Karpas-422 (cell line): ENCODE results near the gene PBX1. TPM values are rescaled to one million over a fixed set of nuclear protein-coding genes. Genes with fewer than 3 reads are reported as not detected.
A peak's percentile ranks its signal among the peaks of the same experiment; 100 is the strongest.

Experiments
- DNase-seq: peaks from one replicate; pipeline ENCODE4 v3.0.0-alpha.2; 2015
- H2AFZ ChIP-seq: fragments of 200-600 bp; sonication (generic); 2 replicates; pipeline ENCODE4 v1.6.1; 2014; ENCODE audit warnings: antibody characterized with exemption, low read length, mixed read lengths
- H3K27ac ChIP-seq: fragments of 200-600 bp; sonication (generic); 2 replicates; pipeline ENCODE4 v1.5.1; 2014; ENCODE audit warnings: mild to moderate bottlenecking, low read length, moderate library complexity
- H3K27me3 ChIP-seq: fragments of 200-600 bp; sonication (generic); 2 replicates; pipeline ENCODE4 v1.6.1; 2014; ENCODE audit warnings: low read length, mixed read lengths
- H3K36me3 ChIP-seq: fragments of 200-600 bp; sonication (generic); 2 replicates; pipeline ENCODE4 v1.6.1; 2014; ENCODE audit warnings: low read length, mixed read lengths; ENCODE audit not compliant: insufficient read depth
- H3K4me1 ChIP-seq: fragments of 200-600 bp; sonication (generic); 2 replicates; pipeline ENCODE4 v1.6.1; 2014; ENCODE audit warnings: mild to moderate bottlenecking, low read length, mixed read lengths
- H3K4me2 ChIP-seq: fragments of 200-600 bp; sonication (generic); 2 replicates; pipeline ENCODE4 v1.6.1; 2014; ENCODE audit warnings: low read length, low read depth, mild to moderate bottlenecking; ENCODE audit not compliant: poor library complexity, severe bottlenecking
- H3K4me3 ChIP-seq: fragments of 200-600 bp; sonication (generic); 2 replicates; pipeline ENCODE4 v1.5.1; 2014; ENCODE audit warnings: mild to moderate bottlenecking, antibody characterized with exemption, low read length, mixed read lengths
- H3K79me2 ChIP-seq: fragments of 200-600 bp; sonication (generic); 2 replicates; pipeline ENCODE4 v1.6.1; 2014; ENCODE audit warnings: mild to moderate bottlenecking, low read length, mixed read lengths
- H3K9ac ChIP-seq: fragments of 200-600 bp; sonication (generic); 2 replicates; pipeline ENCODE4 v1.6.0; 2014; ENCODE audit warnings: low read length
- H3K9me2 ChIP-seq: fragments of 200-600 bp; sonication (generic), shearing (Covaris generic); replicated peaks from 2 replicates; pipeline ENCODE4 v1.6.0; 2014; ENCODE audit warnings: mild to moderate bottlenecking, low read length, moderate library complexity; ENCODE audit not compliant: insufficient read depth
- H3K9me3 ChIP-seq: fragments of 300-700, 200-600 bp; sonication (generic); 2 replicates; pipeline ENCODE4 v1.6.1; 2014; ENCODE audit warnings: low read length, mixed read lengths
- H4K20me1 ChIP-seq: fragments of 200-600 bp; sonication (generic); 2 replicates; pipeline ENCODE4 v1.6.1; 2014; ENCODE audit warnings: mild to moderate bottlenecking, antibody characterized with exemption, low read length, low read depth; ENCODE audit not compliant: insufficient read depth
- total RNA-seq: library from RNA; depleted of rRNA; stranded (reverse); fragments of >200 nt; shearing (Covaris generic); gene quantifications from 2 replicates; pipeline ENCODE4 v1.2.3, GENCODE V29; 2014; ENCODE audit warnings: low replicate concordance

The PBX1 gene
- total RNA-seq, 1 experiment from 2014 or later: 0.41 TPM

DNA sequence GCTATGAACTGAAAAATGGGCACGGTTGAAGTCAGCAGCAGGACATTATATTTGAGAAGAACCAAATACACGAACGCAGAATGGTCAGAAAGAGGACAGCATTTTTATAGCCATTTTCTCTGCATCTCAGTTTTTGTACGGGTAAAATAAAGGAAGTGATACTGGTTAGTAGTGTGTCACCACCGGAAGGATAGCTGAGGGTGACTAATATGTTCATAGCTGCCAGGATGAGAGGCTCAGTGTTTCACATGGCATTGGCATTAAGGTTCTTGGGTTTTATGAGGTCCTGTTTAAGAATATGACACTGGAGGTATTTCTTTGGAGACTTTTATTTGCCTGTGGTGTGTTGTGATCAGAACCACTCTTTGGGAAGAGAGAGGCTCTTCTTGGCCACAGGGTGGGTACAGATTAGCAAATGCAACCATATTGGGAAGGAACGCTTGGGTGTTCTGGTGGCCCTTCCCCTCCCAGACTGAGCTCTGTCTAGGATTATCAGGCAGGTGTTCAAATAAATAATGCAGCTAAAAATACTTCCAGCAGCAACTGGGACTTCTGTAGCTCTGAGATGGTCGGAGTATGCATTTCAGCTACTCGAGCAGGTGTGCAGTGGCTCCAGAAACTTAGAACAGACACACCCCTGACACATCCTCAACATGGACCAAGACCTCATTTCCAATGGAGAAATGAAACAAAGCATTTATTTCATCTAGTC lies 158.2 kb downstream of the PBX1 start:
- Histone ChIP-seq H3K36me3 (no peaks in the 10 kb centered on the region), H3K4me3 (no peak overlapping the region), H3K4me1 (no peaks in the 10 kb centered on the region), H3K4me2 (no peak overlapping the region), H3K9me3 (no peaks in the 10 kb centered on the region), H3K27me3 (no peaks in the 10 kb centered on the region), H4K20me1 (no peaks in the 10 kb centered on the region), H3K27ac (no peak overlapping the region), H3K9me2 (no peaks in the 10 kb centered on the region), H2AFZ (no peak overlapping the region), H3K9ac (no peak overlapping the region), H3K79me2 (no peaks in the 10 kb centered on the region)
- DNase-seq: peak; percentile 57

DNA sequence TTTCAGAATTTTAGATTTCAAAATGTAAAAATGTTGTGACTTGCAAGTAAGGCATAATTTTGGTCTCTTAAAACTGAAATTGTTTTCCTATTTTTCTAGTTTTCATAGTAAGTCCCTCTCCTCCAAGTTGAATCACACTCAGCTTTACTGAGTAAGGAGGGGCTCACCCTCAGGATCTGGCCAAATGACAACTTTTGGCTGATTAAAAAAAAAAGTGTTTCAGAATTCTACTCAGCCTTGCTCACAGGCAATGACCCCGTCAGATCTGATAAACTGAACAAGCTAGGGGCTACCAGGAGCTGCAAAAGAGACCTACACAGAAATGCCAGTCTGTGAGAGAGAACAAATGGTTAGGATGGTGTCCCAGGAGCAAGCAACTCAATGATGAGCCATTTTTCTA lies 159.8 kb downstream of the PBX1 start:
- no peaks in the 10 kb centered on the region for H3K4me1 ChIP-seq
- no peaks in the 10 kb centered on the region for H3K9me2 ChIP-seq
- H3K36me3 ChIP-seq: no peaks in the 10 kb centered on the region
- H4K20me1 ChIP-seq: no peaks in the 10 kb centered on the region
- H3K27ac ChIP-seq: no peak overlapping the region
- no peak overlapping the region for H3K4me2 ChIP-seq
- H2AFZ ChIP-seq: no peak overlapping the region
- no peaks in the 10 kb centered on the region for H3K9me3 ChIP-seq
- H3K27me3 ChIP-seq: no peaks in the 10 kb centered on the region
- no peak overlapping the region for H3K9ac ChIP-seq
- no peaks in the 10 kb centered on the region for H3K79me2 ChIP-seq
- DNase-seq: no peak
- H3K4me3 ChIP-seq: no peak overlapping the region

DNA sequence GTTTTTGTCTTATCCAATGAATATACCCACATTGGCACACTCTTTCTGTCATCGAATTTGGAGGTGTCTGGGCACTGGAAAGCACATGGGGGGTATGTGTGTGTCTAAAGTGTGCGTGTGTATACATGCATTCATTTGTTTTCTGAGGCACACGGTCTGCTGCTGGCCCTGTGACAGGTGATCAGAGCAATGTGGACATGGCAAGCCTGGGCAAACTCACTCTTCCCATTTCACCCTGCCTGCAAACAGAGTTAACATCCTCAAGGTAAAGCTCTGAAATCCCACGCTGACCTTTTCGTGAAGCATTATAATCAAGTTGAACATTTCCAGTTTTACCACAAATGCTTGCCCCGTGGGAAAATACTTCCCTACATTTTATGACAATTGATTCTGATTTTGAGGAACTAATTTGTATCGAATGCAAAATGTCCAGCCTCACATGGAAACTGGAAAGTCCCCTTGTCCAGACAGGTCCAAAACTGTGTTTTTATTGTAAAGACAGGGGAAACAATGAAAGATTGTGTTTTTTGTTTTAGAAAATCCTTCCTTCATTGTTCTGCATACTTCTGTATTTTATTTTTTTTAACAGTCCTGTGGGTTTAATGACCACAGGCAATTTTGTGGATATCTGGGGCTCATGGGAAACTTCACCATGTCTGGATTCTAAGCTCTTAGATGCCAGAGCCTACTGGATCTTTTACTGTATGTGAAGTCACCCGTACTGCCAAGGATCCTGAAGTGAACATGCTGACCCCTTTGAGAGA lies 160.9 kb downstream of the PBX1 start:
- no peak overlapping the region for H3K4me2 ChIP-seq
- H3K9me3 ChIP-seq: no peaks in the 10 kb centered on the region

DNA sequence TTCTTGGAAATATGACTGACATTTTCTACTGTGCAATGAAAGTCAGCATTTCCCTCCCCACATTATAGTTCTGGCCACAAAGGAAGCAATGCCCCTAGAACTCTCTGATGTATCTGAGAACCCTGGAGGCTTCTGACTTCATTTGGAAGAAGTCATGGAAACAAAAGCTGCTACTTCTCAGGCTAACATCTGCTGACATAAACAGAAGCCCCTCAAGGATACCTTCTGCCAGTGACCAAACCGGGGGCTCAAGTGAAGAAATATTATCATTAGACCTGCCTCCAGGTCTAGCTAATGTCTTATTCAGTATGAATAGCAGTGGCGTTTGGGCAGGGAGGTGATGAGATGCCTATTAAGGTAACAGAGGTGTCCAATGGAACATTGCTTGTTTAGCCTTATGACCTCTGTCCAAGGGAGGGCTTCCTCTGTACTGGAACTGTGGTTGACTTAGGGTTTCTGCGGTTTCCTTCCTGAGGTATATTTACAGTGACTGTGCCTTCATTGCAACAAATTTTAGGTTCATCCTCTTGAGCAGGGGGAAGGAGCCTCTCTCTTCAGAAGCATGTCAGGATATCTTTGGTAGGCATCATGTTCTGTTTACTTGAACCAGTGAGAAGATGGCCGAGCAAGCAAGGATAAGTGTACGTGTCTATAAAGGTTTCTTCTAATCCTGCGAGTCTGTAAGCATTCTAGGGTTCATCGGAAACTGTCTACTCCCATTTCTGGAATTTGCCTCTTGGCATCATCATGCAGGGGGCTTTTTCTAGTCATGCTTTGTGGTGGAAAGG lies 161.7 kb downstream of the PBX1 start:
- Histone ChIP-seq H3K9me3 (no peaks in the 10 kb centered on the region), H3K36me3 (no peaks in the 10 kb centered on the region), H3K27ac (no peak overlapping the region), H2AFZ (no peak overlapping the region), H3K4me2 (no peak overlapping the region), H3K4me3 (no peak overlapping the region), H3K27me3 (no peaks in the 10 kb centered on the region), H4K20me1 (no peaks in the 10 kb centered on the region), H3K4me1 (no peaks in the 10 kb centered on the region), H3K9ac (no peak overlapping the region), H3K79me2 (no peaks in the 10 kb centered on the region), H3K9me2 (no peaks in the 10 kb centered on the region)
- no peak for DNase-seq

More for the DNA sequence above, 160.9 kb downstream of the PBX1 start:
- Histone ChIP-seq H2AFZ (no peak overlapping the region), H3K36me3 (no peaks in the 10 kb centered on the region), H3K4me1 (no peaks in the 10 kb centered on the region), H3K79me2 (no peaks in the 10 kb centered on the region), H3K9ac (no peak overlapping the region), H3K9me2 (no peaks in the 10 kb centered on the region), H4K20me1 (no peaks in the 10 kb centered on the region), H3K4me3 (no peak overlapping the region), H3K27me3 (no peaks in the 10 kb centered on the region), H3K27ac (no peak overlapping the region)
- DNase-seq: no peak

DNA sequence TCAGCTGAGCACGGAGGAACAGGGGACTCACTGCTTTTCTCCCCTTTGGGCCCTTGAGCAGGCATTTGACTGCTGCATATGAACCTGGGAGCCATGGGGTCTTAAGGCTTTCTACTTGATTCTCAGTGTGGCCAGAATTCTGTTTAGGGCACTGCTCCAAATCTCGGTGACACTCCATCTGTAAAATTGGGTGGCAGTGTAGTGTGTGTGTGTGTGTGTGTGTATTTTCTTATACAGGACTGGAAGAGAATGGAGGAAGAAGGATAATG lies 162.2 kb downstream of the PBX1 start:
- H3K9me2 ChIP-seq: no peaks in the 10 kb centered on the region
- H3K79me2 ChIP-seq: no peaks in the 10 kb centered on the region
- H3K9me3 ChIP-seq: no peaks in the 10 kb centered on the region
- H3K27ac ChIP-seq: no peak overlapping the region
- H2AFZ ChIP-seq: no peak overlapping the region
- no peaks in the 10 kb centered on the region for H3K36me3 ChIP-seq
- no peaks in the 10 kb centered on the region for H4K20me1 ChIP-seq
- H3K27me3 ChIP-seq: no peaks in the 10 kb centered on the region
- no peaks in the 10 kb centered on the region for H3K4me1 ChIP-seq
- no peak overlapping the region for H3K4me2 ChIP-seq
- no peak overlapping the region for H3K4me3 ChIP-seq
- H3K9ac ChIP-seq: no peak overlapping the region
- no peak for DNase-seq

DNA sequence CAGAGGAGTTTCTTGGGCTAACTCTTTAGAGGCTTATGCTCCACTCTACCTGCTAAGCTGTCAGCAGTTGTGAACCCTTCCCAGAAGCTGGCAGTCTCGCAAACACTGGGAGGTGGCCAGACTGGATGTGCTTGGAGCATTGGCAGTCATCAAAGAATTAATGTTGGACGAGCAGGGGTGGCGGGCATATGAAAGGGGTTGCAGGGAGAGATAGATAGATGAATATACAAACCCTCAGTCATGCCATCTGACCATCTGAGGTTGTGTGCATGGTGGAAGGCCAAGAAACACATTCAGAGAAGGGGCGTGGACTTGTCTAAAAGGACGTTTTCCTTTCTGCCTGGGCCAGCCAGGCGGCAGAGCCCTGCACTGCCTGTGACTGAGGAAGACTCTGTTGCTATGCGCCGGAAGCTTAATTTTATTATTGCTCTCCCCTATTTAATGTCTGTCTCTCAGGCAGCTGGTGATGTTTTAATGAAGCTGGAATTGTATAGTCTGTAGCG lies 164.4 kb downstream of the PBX1 start:
- Histone ChIP-seq H3K27ac (no peak overlapping the region), H3K79me2 (no peaks in the 10 kb centered on the region), H3K9me2 (no peaks in the 10 kb centered on the region), H4K20me1 (no peaks in the 10 kb centered on the region), H3K9me3 (no peaks in the 10 kb centered on the region), H3K36me3 (no peaks in the 10 kb centered on the region), H3K27me3 (no peaks in the 10 kb centered on the region), H3K4me1 (no peaks in the 10 kb centered on the region), H3K4me2 (no peak overlapping the region), H3K9ac (no peak overlapping the region), H2AFZ (no peak overlapping the region), H3K4me3 (no peak overlapping the region)
- DNase-seq: no peak

DNA sequence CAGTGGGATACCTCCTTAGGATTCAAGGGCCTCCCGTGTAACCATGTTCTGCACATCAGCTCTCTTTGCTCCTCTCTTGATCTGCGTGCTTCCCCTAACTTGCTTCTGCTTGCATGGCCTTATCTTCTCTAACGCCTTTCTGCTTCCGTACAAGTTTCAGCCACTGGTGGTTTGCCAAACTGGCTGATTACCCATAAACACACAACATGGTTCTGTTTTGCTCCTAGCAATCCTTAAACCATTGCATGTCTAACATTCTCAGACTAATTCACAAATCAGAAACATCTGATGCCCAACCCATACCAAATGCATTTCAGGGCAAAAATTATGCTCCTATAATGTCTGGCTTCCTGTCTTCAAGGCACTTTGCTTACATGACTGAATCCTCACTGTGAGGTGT lies 166.4 kb downstream of the PBX1 start:
- H2AFZ ChIP-seq: no peak overlapping the region
- H3K79me2 ChIP-seq: no peaks in the 10 kb centered on the region
- no peaks in the 10 kb centered on the region for H3K9me3 ChIP-seq
- no peaks in the 10 kb centered on the region for H4K20me1 ChIP-seq
- no peak overlapping the region for H3K27ac ChIP-seq
- no peak overlapping the region for H3K9ac ChIP-seq
- H3K36me3 ChIP-seq: no peaks in the 10 kb centered on the region
- no peaks in the 10 kb centered on the region for H3K9me2 ChIP-seq
- no peaks in the 10 kb centered on the region for H3K4me1 ChIP-seq
- no peak overlapping the region for H3K4me2 ChIP-seq
- no peaks in the 10 kb centered on the region for H3K27me3 ChIP-seq
- H3K4me3 ChIP-seq: no peak overlapping the region
- DNase-seq: no peak

DNA sequence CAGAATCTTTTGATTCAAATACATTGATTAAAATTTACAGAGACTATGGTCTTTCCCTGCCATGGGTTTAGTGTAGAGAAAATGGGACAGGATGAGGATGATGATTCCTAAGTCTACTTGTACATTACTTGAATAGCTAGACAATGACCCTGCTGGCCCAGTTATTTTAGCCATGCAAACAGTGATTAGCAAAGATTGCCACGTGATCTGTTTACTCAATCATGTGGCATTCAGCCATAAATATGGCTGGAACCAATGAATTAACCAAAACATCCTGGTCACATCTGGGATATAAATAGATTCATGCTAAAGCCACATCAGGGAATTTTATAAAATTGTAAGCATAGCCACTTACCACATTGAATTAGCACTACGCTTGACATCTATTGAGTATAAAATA lies 167.3 kb downstream of the PBX1 start:
- no peak overlapping the region for H3K4me3 ChIP-seq

More for the DNA sequence above, 167.3 kb downstream of the PBX1 start:
- no peaks in the 10 kb centered on the region for H3K9me2 ChIP-seq
- H3K4me1 ChIP-seq: no peaks in the 10 kb centered on the region
- H3K36me3 ChIP-seq: no peaks in the 10 kb centered on the region
- no peaks in the 10 kb centered on the region for H3K9me3 ChIP-seq
- H3K4me2 ChIP-seq: no peak overlapping the region
- no peak for DNase-seq
- H3K27ac ChIP-seq: no peak overlapping the region
- no peak overlapping the region for H2AFZ ChIP-seq
- no peaks in the 10 kb centered on the region for H3K79me2 ChIP-seq
- H3K9ac ChIP-seq: no peak overlapping the region
- H3K27me3 ChIP-seq: no peaks in the 10 kb centered on the region
- no peaks in the 10 kb centered on the region for H4K20me1 ChIP-seq
